Caco-2 (cell line): ENCODE data around the gene DBR1. TPM values are rescaled to one million over a fixed set of nuclear protein-coding genes. Genes with fewer than 3 reads are reported as not detected.

Experiments
- Bru-seq: library from RNA; stranded (reverse); fragments of 400-500 nt; gene quantifications from one replicate; lab custom pipeline; 2021; lab: Mats Ljungman, UMichigan
- BruChase-seq, 2 experiments: library from RNA; stranded (reverse); fragments of 400-500 nt; gene quantifications; one replicate each; lab custom pipeline; 2021; lab: Mats Ljungman, UMichigan
- BruUV-seq: library from RNA; stranded (reverse); fragments of 400-500 nt; replicated peaks from 2 replicates; lab custom pipeline; 2021; lab: Mats Ljungman, UMichigan
- CTCF ChIA-PET: fragments of 300-600 bp; sonication (Branson Sonifier 250); formaldehyde crosslinking; loops from one replicate; lab custom pipeline; 2022; ENCODE audit warnings: antibody characterized with exemption; lab: Charles Lee
- POLR2A ChIA-PET: fragments of 300-600 bp; sonication (Branson Sonifier 250); formaldehyde crosslinking; loops from one replicate; lab custom pipeline; 2022; ENCODE audit warnings: antibody characterized with exemption; lab: Charles Lee
- DNase-seq, 2 experiments: peaks; one replicate each; pipeline versions ENCODE4 v3.0.0 to v3.0.0-alpha.2; 2020 to 2022
- H3K27me3 ChIP-seq: replicated peaks from 2 replicates; pipeline ENCODE4 v1.6.0; 2011; ENCODE audit warnings: low read length; ENCODE audit not compliant: control insufficient read depth, insufficient read depth
- H3K36me3 ChIP-seq: 2 replicates; pipeline ENCODE4 v1.5.1; 2011; ENCODE audit warnings: low read length; ENCODE audit not compliant: control insufficient read depth, insufficient read depth
- H3K4me1 ChIP-seq: fragments of 250-450 bp; sonication (Bioruptor Pico); 2 replicates; pipeline ENCODE4 v1.5.1; 2020; ENCODE audit warnings: mild to moderate bottlenecking
- H3K4me3 ChIP-seq: 2 replicates; pipeline ENCODE4 v1.5.1; 2011; ENCODE audit warnings: low read depth, mild to moderate bottlenecking, control low read depth, low read length
- H3K9me3 ChIP-seq: fragments of 250-450 bp; sonication (Bioruptor Pico); 2 replicates; pipeline ENCODE4 v1.5.1; 2020; ENCODE audit warnings: mild to moderate bottlenecking, moderate library complexity
- H3K27ac Mint-ChIP-seq: one replicate; pipeline ENCODE4 v1.8.0; 2022; ENCODE audit warnings: mixed read lengths; ENCODE audit not compliant: unreplicated experiment
- H3K27me3 Mint-ChIP-seq: one replicate; pipeline ENCODE4 v1.8.0; 2022; ENCODE audit warnings: mixed read lengths; ENCODE audit not compliant: insufficient read depth, unreplicated experiment
- H3K36me3 Mint-ChIP-seq: one replicate; pipeline ENCODE4 v1.8.0; 2022; ENCODE audit warnings: mild to moderate bottlenecking, mixed read lengths; ENCODE audit not compliant: insufficient read depth, unreplicated experiment
- H3K4me1 Mint-ChIP-seq: one replicate; pipeline ENCODE4 v1.8.0; 2022; ENCODE audit warnings: low read depth, mixed read lengths; ENCODE audit not compliant: unreplicated experiment
- H3K4me3 Mint-ChIP-seq: one replicate; pipeline ENCODE4 v1.8.0; 2022; ENCODE audit warnings: mild to moderate bottlenecking, moderate library complexity, mixed read lengths; ENCODE audit not compliant: unreplicated experiment
- H3K9me3 Mint-ChIP-seq: one replicate; pipeline ENCODE4 v1.8.0; 2022; ENCODE audit warnings: mixed read lengths; ENCODE audit not compliant: unreplicated experiment
- CTCF ChIP-seq, 2 experiments: fragments of 200-600 bp in 1 of 2; IDR thresholded peaks; 1 replicate in 1 of 2; 2 replicates in 1 of 2; pipeline versions ENCODE4 v1.5.1 to v1.8.0; 2011 to 2022; ENCODE audit warnings: antibody characterized with exemption in 1 of 2, control low read depth in 1 of 2, inconsistent platforms in 1 of 2, low read depth in 1 of 2, low read length in 1 of 2, mild to moderate bottlenecking in 1 of 2, moderate library complexity in 1 of 2; ENCODE audit not compliant: insufficient read depth in 1 of 2, severe bottlenecking in 1 of 2, unreplicated experiment in 1 of 2
- intact Hi-C: fragments of 100-400 bp; cut with micrococcal nuclease; formaldehyde crosslinking; loops from one replicate; pipeline ENCODE4 v1.10.0; 2022; ENCODE audit not compliant: unreplicated experiment
- long read RNA-seq: library from polyadenylated mRNA; stranded (forward); transcript quantifications from one replicate; pipeline ENCODE4 v2.0.0, GENCODE V29; 2022
- total RNA-seq: library from RNA; stranded (reverse); gene quantifications from 2 replicates; pipeline ENCODE4 v1.2.3, GENCODE V29; 2022

The DBR1 gene
- total RNA-seq (14.8 and 16.9 TPM in 2 replicates), Bru-seq, nascent RNA (percentile 83 among the genes with signal in this experiment), BruChase-seq, experiment 1, labeled RNA remaining after a 2-hour chase (percentile 89 among the genes with signal in this experiment), BruChase-seq, experiment 2, labeled RNA remaining after a 6-hour chase (percentile 73 among the genes with signal in this experiment)
- long read RNA-seq, transcript DBR1-201 (8 exons, 2,666 nt) = major isoform, 14 of 19 reads
- long read RNA-seq, partial matches to known transcripts = 2 of 19 reads
- long read RNA-seq, other reads (novel, unspliced or antisense) = 2 of 19 reads

DNA sequence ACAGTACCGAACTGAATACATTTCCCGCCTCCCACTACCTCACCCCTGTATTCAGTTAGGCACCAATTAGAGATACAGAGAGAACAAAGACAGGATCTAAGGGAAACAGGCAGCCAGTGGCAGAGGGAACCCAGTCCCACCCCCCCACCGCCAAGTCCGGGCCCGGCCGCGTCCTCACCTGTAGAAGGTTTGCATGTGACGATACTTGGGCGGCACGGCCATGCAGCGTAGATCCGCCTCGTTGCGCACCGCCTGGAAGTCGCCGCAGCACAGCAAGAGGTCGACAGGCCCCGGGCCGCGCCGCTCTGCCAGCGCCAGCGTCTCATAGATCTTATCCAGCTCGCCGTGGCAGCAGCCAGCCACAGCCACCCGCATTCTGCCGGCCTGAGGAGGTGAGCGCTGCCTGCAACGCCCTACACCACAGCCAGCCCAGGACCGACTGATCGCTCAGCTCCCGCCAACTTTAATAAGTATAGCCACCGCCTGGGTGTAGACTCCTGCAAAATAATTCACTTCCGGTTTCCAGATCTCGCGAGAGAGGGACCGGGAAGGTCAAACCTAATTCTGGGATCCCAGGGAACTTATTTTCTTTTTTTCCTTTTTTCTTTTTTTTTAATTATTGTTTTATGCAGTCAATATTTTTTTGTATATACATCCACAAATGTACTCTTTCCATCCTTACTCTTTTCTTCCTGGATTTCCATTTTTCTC is at the start of gene DBR1:
TSS of gene DBR1 (minus strand) at position 501 of the 711 bp plus-strand sequence. CDS start at position 375, 126 bp downstream.
- Mint-ChIP-seq H3K36me3 (peaks cover 13% of the 10 kb centered on the region), H3K27ac (peak within 1 kb of the TSS; percentile 97), H3K4me3 (peak within 1 kb of the TSS; percentile 82), H3K27me3 (peaks cover 5% of the 10 kb centered on the region), H3K4me1 (no peaks in the 10 kb centered on the region), H3K9me3 (peaks cover 5% of the 10 kb centered on the region)
- H3K4me3 ChIP-seq = peak within 1 kb of the TSS; percentile 87
- TF ChIP-seq CTCF (IDR thresholded peaks at IDR 0.05; ENCODE audit: insufficient read depth in 1 of 2, low read depth in 1 of 2, low read length in 1 of 2, severe bottlenecking in 1 of 2, unreplicated experiment in 1 of 2) = no peak
- H3K4me1 ChIP-seq = no peaks in the 10 kb centered on the region
- BruUV-seq = TSS peak; percentile 83
- CTCF ChIA-PET = interaction anchor here (0.6 to 1.2 kb wide), 3 partner anchors 13 to 103 kb away, joined by 3 to 4 read pairs (median 3); no protein-coding TSS in a partner anchor
- no peaks in the 10 kb centered on the region for H3K9me3 ChIP-seq
- intact Hi-C loops = no loop called here
- H3K27me3 ChIP-seq = no peaks in the 10 kb centered on the region
- POLR2A ChIA-PET = interaction anchor here (0.6 to 1.9 kb wide), 3 partner anchors 13 to 419 kb away, joined by 4 to 12 read pairs (median 5); partner anchors contain the start of genes ARMC8 and CEP70
- no peaks in the 10 kb centered on the region for H3K36me3 ChIP-seq
- peak; percentile 88 to 90 for DNase-seq

GRCh38 chr3:138222942-138223287 is 48.2 kb upstream of the DBR1 start:
- H3K36me3 ChIP-seq = no peaks in the 10 kb centered on the region
- ChIA-PET POLR2A (interaction anchor here (0.6 kb wide), 1 partner anchor 29 kb away, joined by 5 read pairs; no protein-coding TSS in a partner anchor), CTCF (no interaction called here)
- peaks cover 6% of the 10 kb centered on the region; the same call in 1 of the 2 replicates for H3K4me1 ChIP-seq
- H3K27me3 ChIP-seq = no peaks in the 10 kb centered on the region
- Mint-ChIP-seq H3K4me1 (peaks cover 12% of the 10 kb centered on the region), H3K27ac (no peak overlapping the region), H3K36me3 (peaks cover 41% of the 10 kb centered on the region), H3K27me3 (no peaks in the 10 kb centered on the region), H3K9me3 (no peaks in the 10 kb centered on the region), H3K4me3 (no peak overlapping the region)
- H3K9me3 ChIP-seq = no peaks in the 10 kb centered on the region
- DNase-seq = no peak
- no peak overlapping the region for H3K4me3 ChIP-seq
- no TSS peak for BruUV-seq
- intact Hi-C loops = no loop called here
- TF ChIP-seq CTCF (IDR thresholded peaks at IDR 0.05; ENCODE audit: insufficient read depth in 1 of 2, low read depth in 1 of 2, low read length in 1 of 2, severe bottlenecking in 1 of 2, unreplicated experiment in 1 of 2) = no peak
